ENCODE results near the gene POU6F2.

- TF ChIP-seq POLR2A (IDR thresholded peaks at IDR 0.05): no peak
- no peak for TF ChIP-seq CTCF (IDR thresholded peaks at IDR 0.05)
- TF ChIP-seq POLR2AphosphoS5 (IDR thresholded peaks at IDR 0.05): no peak
These were observed 439.9 kb downstream of the POU6F2 start for GRCh38 chr7:39417642-39418041.
